Measurements from ENCODE around the gene ZPBP2.

- no peak for TF ChIP-seq ZNF70 (CRISPR knock-in tag; IDR thresholded peaks at IDR 0.05)
- TF ChIP-seq, protein P1, sequence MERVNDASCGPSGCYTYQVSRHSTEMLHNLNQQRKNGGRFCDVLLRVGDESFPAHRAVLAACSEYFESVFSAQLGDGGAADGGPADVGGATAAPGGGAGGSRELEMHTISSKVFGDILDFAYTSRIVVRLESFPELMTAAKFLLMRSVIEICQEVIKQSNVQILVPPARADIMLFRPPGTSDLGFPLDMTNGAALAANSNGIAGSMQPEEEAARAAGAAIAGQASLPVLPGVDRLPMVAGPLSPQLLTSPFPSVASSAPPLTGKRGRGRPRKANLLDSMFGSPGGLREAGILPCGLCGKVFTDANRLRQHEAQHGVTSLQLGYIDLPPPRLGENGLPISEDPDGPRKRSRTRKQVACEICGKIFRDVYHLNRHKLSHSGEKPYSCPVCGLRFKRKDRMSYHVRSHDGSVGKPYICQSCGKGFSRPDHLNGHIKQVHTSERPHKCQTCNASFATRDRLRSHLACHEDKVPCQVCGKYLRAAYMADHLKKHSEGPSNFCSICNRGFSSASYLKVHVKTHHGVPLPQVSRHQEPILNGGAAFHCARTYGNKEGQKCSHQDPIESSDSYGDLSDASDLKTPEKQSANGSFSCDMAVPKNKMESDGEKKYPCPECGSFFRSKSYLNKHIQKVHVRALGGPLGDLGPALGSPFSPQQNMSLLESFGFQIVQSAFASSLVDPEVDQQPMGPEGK (CRISPR knock-in tag; IDR thresholded peaks at IDR 0.05; ENCODE audit: borderline replicate concordance) = no peak
- no peak for TF ChIP-seq RARB (CRISPR knock-in tag; IDR thresholded peaks at IDR 0.05)
- no peak for TF ChIP-seq BACH2 (CRISPR knock-in tag; IDR thresholded peaks at IDR 0.05; ENCODE audit: borderline replicate concordance)
- TF ChIP-seq, protein P2, sequence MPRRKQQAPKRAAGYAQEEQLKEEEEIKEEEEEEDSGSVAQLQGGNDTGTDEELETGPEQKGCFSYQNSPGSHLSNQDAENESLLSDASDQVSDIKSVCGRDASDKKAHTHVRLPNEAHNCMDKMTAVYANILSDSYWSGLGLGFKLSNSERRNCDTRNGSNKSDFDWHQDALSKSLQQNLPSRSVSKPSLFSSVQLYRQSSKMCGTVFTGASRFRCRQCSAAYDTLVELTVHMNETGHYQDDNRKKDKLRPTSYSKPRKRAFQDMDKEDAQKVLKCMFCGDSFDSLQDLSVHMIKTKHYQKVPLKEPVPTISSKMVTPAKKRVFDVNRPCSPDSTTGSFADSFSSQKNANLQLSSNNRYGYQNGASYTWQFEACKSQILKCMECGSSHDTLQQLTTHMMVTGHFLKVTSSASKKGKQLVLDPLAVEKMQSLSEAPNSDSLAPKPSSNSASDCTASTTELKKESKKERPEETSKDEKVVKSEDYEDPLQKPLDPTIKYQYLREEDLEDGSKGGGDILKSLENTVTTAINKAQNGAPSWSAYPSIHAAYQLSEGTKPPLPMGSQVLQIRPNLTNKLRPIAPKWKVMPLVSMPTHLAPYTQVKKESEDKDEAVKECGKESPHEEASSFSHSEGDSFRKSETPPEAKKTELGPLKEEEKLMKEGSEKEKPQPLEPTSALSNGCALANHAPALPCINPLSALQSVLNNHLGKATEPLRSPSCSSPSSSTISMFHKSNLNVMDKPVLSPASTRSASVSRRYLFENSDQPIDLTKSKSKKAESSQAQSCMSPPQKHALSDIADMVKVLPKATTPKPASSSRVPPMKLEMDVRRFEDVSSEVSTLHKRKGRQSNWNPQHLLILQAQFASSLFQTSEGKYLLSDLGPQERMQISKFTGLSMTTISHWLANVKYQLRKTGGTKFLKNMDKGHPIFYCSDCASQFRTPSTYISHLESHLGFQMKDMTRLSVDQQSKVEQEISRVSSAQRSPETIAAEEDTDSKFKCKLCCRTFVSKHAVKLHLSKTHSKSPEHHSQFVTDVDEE (CRISPR knock-in tag; IDR thresholded peaks at IDR 0.05) = no peak
- TF ChIP-seq, protein P3, sequence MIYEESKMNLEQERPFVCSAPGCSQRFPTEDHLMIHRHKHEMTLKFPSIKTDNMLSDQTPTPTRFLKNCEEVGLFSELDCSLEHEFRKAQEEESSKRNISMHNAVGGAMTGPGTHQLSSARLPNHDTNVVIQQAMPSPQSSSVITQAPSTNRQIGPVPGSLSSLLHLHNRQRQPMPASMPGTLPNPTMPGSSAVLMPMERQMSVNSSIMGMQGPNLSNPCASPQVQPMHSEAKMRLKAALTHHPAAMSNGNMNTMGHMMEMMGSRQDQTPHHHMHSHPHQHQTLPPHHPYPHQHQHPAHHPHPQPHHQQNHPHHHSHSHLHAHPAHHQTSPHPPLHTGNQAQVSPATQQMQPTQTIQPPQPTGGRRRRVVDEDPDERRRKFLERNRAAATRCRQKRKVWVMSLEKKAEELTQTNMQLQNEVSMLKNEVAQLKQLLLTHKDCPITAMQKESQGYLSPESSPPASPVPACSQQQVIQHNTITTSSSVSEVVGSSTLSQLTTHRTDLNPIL (CRISPR knock-in tag; IDR thresholded peaks at IDR 0.05; ENCODE audit: low read depth) = no peak
- no peak for TF ChIP-seq ARNTL (CRISPR knock-in tag; IDR thresholded peaks at IDR 0.05; ENCODE audit: borderline replicate concordance, low read depth)
- TF ChIP-seq ISL1 (CRISPR knock-in tag; IDR thresholded peaks at IDR 0.05) = no peak
- no peak for TF ChIP-seq ZC3H10 (CRISPR knock-in tag; IDR thresholded peaks at IDR 0.05)
- TF ChIP-seq GLIS3 (CRISPR knock-in tag; IDR thresholded peaks at IDR 0.05) = no peak
- TF ChIP-seq ZFP3 (CRISPR knock-in tag; IDR thresholded peaks at IDR 0.05) = no peak
- no peak for TF ChIP-seq ZFP30 (CRISPR knock-in tag; IDR thresholded peaks at IDR 0.05)
- no peak for TF ChIP-seq PPARA (CRISPR knock-in tag; IDR thresholded peaks at IDR 0.05; ENCODE audit: borderline replicate concordance)
- no peak for TF ChIP-seq TOX (CRISPR knock-in tag; IDR thresholded peaks at IDR 0.05; ENCODE audit: borderline replicate concordance)
Observed at GRCh38 chr17:39841134-39841683, 26.8 kb upstream of the ZPBP2 start.

Data from SK-N-SH treated with all-trans-retinoic acid at 6 μM for 48 hours (cell line).